MM.1S (cell line): Measurements from ENCODE around the gene HOXB7.

Source experiments
- EZH2 ChIP-seq: fragments of 300-600 bp; sonication (generic); optimal IDR thresholded peaks from 2 replicates; pipeline ENCODE3; 2017; ENCODE audit warnings: low read depth, mild to moderate bottlenecking, antibody characterized with exemption, low read length, mixed read lengths
- TF ChIP-seq, protein P1 (sequence below): fragments of 300-600 bp; sonication (generic); IDR thresholded peaks from 2 replicates; pipeline ENCODE4 v1.5.1; 2016; ENCODE audit warnings: antibody characterized with exemption, low read length, mixed read lengths

DNA sequence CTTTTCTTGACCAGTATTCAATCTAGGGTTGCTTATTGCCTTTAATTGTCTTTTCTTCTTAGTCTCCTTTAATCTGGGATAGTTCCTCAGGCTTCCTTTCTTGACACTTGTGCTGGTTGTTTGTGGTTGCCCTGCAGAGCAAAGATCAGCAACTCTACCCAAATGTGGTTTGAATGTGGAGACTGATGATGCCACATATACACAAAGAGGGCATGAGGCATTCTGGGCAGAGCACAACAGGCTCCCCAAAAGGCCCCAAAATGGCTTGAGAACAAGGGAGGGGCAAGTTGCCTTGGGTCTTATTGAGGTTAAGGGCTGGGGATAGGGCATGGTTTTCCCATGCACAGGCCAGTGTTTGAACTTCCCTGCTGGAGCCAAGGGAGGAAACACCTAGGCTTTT is 45.1 kb upstream of the HOXB7 start:
- TF ChIP-seq, protein P1, sequence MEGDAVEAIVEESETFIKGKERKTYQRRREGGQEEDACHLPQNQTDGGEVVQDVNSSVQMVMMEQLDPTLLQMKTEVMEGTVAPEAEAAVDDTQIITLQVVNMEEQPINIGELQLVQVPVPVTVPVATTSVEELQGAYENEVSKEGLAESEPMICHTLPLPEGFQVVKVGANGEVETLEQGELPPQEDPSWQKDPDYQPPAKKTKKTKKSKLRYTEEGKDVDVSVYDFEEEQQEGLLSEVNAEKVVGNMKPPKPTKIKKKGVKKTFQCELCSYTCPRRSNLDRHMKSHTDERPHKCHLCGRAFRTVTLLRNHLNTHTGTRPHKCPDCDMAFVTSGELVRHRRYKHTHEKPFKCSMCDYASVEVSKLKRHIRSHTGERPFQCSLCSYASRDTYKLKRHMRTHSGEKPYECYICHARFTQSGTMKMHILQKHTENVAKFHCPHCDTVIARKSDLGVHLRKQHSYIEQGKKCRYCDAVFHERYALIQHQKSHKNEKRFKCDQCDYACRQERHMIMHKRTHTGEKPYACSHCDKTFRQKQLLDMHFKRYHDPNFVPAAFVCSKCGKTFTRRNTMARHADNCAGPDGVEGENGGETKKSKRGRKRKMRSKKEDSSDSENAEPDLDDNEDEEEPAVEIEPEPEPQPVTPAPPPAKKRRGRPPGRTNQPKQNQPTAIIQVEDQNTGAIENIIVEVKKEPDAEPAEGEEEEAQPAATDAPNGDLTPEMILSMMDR: no peak
- no peak for TF ChIP-seq EZH2
